Activated naive CD4-positive, alpha-beta T cell treated with anti-CD3 and anti-CD28 coated beads, Interleukin-2, amount 50 U/mL, for 16 hours (primary cell): ENCODE data around the gene OTOA.
"Not testable (repeated sequence)": the region's sequence is repeated elsewhere in the genome, so short reads cannot be mapped to it uniquely, and the experiment has no call there.

Experiments
- DNase-seq: peaks from one replicate; pipeline ENCODE4 v3.0.0-alpha.2; 2020

Gene OTOA

GRCh38 chr16:21683184-21683583, 19.4 kb downstream of the OTOA start:
- no peak for DNase-seq

GRCh38 chr16:21684199-21684598, 20.4 kb downstream of the OTOA start:
- peak; percentile 33 for DNase-seq

DNA sequence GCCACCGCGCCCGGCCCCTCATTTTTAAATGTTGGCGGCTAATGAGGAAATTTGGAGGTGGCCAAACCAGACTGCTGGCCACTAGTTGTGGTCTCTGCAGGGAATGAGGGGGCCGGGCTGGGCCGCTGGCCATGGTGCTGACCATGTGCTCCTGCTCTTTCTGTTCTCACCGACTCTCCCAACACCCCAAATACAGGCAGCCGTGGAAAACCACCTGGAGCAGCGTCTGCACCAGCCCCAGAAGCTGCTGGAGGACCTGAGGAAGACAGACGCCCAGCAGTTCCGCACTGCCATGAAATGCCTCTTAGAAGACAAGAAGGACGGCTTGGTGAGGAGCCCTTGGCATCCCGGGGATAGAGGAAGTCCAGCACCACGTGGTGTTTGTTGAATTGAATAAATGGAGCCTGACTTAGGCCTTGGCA, 21.3 kb downstream of the OTOA start:
- no peak for DNase-seq

DNA sequence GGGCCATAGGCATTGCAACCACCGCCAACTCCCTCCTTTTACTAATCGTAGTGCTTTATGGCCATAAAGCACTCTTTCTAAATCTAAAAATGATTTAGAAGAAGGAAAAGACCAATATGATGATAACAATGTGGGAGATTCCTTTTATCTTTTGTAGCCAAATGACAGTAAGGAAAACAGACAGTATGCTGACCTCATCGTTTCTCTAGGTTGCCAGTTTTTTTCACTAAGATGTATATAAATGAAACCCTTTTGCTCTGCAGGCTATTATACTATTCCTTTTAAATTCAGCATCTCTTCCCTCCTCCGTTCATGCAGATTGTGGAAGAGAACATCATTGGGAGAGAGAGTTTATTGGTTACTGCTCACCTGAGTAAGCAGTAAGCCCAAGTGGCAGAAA, 25.3 kb downstream of the OTOA start:
- DNase-seq = no peak

DNA sequence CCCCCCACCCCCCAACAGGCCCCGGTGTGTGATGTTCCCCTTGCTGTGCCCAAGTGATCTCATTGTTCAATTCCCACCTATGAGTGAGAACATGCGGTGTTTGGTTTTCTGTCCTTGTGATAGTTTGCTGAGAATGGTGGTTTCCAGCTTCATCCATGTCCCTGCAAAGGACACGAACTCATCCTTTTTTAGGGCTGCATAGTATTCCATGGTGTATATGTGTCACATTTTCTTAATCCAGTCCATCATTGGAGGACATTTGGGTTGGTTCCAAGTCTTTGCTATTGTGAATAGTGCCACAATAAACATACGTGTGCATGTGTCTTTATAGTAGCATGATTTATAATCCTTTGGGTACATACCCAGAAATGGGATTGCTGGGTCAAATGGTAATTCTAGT, 27.2 kb downstream of the OTOA start:
- DNase-seq = not testable (repeated sequence)

GRCh38 chr16:21694609-21695008, 30.8 kb downstream of the OTOA start:
- DNase-seq = no peak

- no peak for DNase-seq
Observed at GRCh38 chr16:21697032-21697431, 33.3 kb downstream of the OTOA start.

GRCh38 chr16:21698169-21699032, 34.6 kb downstream of the OTOA start:
- no peak for DNase-seq

- DNase-seq = no peak
Observed at GRCh38 chr16:21701271-21701670, 37.5 kb downstream of the OTOA start.

DNA sequence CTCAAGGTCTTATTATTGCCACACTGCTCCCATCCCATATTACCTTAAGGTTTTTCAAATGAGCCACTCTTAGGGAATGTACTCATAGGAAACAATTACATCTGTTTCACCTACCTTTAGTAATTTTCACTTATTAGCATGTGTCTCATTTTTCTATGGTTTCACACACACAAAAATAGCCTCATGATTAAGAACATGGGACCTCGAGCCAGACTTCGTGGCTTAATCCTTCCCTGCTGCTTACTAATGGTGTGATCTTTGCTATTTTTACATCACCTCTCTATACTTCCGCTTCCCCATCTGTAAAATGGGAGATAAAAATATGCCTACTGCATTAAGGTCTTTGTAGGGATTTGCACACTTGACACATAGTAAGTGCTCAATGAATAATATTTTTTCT, 38.5 kb downstream of the OTOA start:
- no peak for DNase-seq

DNA sequence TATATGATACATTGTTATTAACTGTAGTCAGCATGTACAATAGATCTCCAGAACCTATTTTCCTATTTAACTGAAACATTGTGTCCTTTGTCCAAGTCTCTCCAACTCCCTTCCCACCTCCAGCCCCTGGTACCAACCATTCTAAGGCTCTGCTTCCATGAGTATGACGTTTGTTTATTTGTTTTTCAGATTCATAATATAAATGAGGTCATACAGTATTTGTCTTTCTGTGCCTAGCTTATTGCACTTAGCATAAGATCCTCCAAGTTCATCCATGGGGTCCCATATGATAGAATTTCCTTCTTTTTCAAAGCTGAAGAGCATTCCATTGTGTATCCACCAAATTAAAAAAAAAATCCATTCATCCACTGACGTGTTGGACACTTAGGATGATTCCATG, 39.4 kb downstream of the OTOA start:
- DNase-seq = no peak

DNA sequence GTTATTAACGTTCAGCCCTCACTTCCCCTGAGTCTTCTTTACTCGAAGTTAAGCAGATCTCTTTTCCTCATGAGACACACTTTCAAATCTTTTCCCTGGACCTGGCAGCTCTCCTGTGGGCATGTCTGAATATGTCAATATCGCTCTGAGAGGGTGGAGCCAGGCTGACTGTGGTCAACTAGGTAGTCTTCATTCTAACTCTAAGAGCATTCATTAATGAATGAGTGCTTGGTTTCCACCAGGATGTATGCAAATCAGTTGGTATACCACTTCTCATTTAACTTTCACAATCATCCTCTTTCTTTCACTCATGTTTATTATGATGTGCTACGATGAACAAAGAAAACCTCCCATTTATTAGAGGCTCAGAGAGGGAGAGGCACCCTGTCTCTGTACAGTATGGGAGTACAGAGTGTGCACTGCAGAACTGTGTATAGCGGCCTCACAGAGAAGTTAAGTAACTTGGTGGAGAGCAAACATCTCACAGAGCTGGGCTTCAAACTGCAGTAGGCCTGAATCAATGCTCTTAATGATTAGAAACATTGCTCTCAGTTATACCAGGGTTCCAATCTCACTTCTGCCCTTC, 39.9 kb downstream of the OTOA start:
- no peak for DNase-seq

GRCh38 chr16:21704266-21704665, 40.5 kb downstream of the OTOA start:
- no peak for DNase-seq

- no peak for DNase-seq
Observed at GRCh38 chr16:21704733-21705132, 41.0 kb downstream of the OTOA start.

DNA sequence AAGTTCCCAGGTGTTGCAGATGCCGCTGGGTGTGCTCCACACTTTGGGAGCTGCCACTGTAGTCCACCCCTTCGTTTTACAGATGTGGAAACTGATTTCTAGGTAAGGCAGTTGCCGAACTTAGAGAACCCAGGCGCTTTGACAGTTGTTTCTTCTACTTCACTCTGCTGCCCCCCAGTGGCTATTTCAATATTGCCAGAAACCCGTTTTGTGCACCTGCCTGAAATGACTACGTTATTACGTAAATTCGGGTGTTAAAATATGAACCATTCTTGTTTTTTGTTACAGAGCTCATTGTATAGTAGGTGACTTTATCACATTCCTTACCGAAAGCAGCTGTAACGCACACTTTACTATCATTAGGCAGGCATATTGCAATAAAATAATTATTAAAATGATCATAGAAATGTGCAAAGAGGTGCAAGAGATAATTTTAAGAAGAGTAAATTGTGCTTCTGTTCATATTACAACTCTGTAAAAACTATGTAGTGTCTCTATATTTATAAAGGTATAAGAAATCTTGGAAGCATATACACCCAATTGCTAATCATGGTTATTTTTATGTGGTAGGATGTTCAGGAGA, 44.9 kb downstream of the OTOA start:
- DNase-seq = peak; percentile 85

DNA sequence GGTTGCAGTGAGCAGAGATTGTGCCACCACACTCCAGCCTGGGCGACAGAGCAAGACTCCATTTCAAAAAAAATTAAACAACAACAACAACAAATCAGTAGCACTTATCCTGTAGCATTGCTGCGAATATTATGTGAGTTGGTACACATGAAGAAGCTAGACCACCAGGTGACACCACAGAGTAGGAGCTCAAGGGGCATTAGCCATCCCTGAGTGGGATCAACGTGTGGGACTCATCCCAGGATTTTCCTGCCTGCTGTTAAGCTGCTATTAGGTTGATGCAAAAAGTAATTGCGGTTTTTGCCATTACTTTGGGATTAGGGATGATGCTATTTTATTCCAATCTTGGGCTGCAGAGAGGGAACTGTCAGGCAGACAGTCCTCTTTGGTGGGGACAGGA, 47.2 kb downstream of the OTOA start:
- no peak for DNase-seq

- DNase-seq = no peak
Observed at GRCh38 chr16:21713549-21714368, 50.0 kb downstream of the OTOA start.

DNA sequence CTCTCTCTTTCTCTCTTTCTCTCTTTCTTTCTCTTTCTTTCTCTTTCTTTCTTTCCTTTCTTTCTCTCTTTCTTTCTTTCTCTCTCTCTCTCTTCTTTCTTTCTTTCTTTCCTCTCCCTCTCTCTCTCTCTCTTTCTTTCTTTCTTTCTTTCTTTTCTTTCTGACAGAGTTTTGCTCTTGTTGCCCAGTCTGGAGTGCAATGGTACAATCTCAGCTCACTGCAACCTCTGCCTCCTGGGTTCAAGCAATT, 50.5 kb downstream of the OTOA start:
- not testable (repeated sequence) for DNase-seq

GRCh38 chr16:21717608-21718007, 53.8 kb downstream of the OTOA start:
- no peak for DNase-seq

DNA sequence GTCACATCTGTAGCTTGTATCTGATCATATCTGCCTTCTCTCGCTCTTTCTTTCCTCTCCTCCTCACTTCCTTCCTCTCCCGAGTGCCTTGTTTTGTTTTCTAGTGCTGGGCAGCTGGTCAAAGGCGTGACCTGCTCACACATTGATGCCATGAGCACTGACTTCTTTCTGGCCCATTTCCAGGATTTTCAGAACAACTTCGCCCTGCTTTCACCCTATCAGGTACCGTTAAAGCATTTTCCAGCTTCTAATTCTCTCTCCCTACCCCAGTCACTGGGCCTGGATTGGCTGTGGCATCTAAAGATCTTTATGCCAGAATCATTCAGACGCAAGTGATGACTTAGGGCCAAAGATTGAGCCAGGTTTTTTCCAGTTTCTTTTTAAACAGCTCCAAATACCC, 55.5 kb downstream of the OTOA start:
- DNase-seq = no peak

DNA sequence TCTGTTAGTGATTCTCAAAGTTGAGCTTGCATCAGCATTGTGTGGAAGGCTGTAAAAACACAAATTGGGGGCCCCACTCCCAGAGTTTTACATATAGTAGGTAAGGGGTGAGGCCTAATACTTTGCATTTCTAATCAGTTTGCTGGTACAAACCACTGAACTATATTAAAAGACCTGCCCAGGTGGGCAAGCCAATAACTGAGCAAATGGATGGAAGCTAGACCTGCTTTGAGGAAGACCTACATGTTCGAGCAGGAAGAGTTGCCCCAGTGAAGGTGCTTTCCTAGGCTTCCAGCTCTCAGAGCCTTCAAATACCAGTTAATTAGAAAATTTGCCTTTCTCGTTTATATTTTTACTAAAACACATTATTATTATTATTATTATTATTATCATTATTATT, 56.8 kb downstream of the OTOA start:
- DNase-seq = no peak

DNA sequence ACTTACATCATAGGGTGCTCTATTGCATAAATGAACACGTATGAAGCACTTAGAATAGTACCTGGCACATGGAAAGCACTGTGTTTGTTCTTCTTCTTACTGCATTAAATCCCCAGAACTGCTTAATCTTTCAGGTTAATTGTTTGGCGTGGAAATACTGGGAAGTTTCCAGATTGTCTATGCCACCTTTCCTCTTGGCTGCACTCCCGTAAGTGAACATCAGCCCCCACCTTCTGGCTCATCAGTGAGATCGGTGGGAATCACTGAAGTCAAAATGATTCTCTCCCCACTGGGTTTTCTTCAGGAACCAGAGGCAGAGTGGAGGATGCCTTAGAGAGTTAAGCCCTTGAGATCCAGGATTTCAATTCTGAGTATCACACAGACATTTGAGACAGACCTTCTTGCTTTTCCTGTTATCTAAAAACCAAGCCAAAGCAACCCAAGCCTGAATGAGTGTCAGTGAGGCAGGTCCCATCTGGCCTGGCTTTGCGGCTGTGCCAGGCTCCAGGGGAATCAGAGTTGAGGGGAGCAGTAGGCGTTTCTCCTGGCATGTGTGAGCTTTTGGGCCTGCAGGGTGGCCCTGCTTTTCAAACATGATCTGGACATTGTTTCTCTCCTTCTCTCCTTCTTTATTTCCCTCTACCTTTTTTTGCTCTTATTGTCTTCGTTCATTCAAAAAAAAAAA, 59.1 kb downstream of the OTOA start:
- DNase-seq = no peak

DNA sequence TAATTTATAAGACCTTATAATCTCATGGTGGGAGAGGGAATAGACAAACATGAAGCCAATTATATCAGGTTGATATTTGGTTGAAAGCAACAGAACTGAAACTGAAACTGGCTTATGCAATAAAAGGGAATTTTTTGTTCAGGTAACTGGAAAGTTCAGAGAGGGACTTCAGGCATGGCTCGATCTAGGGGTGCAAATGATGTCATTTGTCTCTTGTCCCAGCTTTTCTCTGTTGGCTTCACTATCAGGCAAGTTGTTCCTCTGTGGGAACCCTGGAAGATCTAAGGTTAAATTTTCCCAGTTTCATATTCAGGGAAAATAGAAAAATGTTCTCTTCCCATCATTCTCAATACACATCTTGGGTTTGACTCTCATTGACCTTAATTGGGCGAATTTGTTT, 59.8 kb downstream of the OTOA start:
- no peak for DNase-seq
